Lung (tissue), 12 donors: ENCODE results near the gene MGAT4D. TPM values are rescaled to one million over a fixed set of nuclear protein-coding genes. Genes with fewer than 3 reads are reported as not detected.

Source experiments
- ATAC-seq: fragments of 200-7000 bp; cut with Tn5 transposase; one replicate; pipeline ENCODE4 v1.9.1; 2020; ENCODE audit warnings: moderate number of reproducible peaks; ENCODE audit not compliant: insufficient read depth, low FRiP score
- DNase-seq, 3 donors: peaks; one replicate each; pipeline ENCODE4 v3.0.0-alpha.2; 2013 to 2017
- H3K27ac ChIP-seq, 2 donors: one replicate each; pipeline ENCODE4 v1.5.1; 2013; ENCODE audit warnings: mild to moderate bottlenecking in 2 of 2, moderate library complexity in 2 of 2, control low read depth in 1 of 2, inconsistent platforms in 1 of 2, low read depth in 1 of 2, low read length in 1 of 2
- H3K27me3 ChIP-seq, 3 donors: one replicate each; pipeline ENCODE4 v1.5.1; 2013; ENCODE audit warnings: low read length in 2 of 3; ENCODE audit not compliant: control insufficient read depth in 3 of 3, insufficient read depth in 3 of 3
- H3K36me3 ChIP-seq, 4 donors: one replicate each; pipeline ENCODE4 v1.5.1; 2013; ENCODE audit warnings: low read length in 4 of 4, mild to moderate bottlenecking in 1 of 4, moderate library complexity in 1 of 4; ENCODE audit not compliant: control insufficient read depth in 4 of 4, insufficient read depth in 4 of 4
- H3K4me1 ChIP-seq, 5 donors: one replicate each; pipeline ENCODE4 v1.5.1; 2013; ENCODE audit warnings: low read length in 5 of 5, mild to moderate bottlenecking in 2 of 5, moderate library complexity in 1 of 5; ENCODE audit not compliant: control insufficient read depth in 5 of 5, insufficient read depth in 5 of 5
- H3K4me3 ChIP-seq: one replicate; pipeline ENCODE4 v1.5.1; 2013; ENCODE audit warnings: mild to moderate bottlenecking, control low read depth, moderate library complexity
- H3K9ac ChIP-seq, 2 donors: one replicate each; pipeline ENCODE4 v1.5.1; 2013; ENCODE audit warnings: low read length in 2 of 2, control low read depth in 1 of 2; ENCODE audit not compliant: insufficient read depth in 1 of 2
- H3K9me3 ChIP-seq, 4 donors: one replicate each; pipeline ENCODE4 v1.5.1; 2013; ENCODE audit warnings: low read length in 3 of 4, mild to moderate bottlenecking in 1 of 4, moderate library complexity in 1 of 4; ENCODE audit not compliant: control insufficient read depth in 4 of 4, insufficient read depth in 3 of 4
- CTCF ChIP-seq: IDR thresholded peaks from 2 replicates; pipeline ENCODE4 v1.5.1; 2012; ENCODE audit warnings: mild to moderate bottlenecking; ENCODE audit errors: control extremely low read depth, extremely low read depth
- WGBS, 2 donors: extraction: QIAGEN DNeasy Blood & Tissue Kit; methylation state at CpG; one replicate each; pipeline ENCODE4 v1.1.7; 2013; 5-methylcytosine and 5-hydroxymethylcytosine counted together
- polyA plus RNA-seq, 2 donors: library from polyadenylated mRNA; stranded (reverse); fragments of 200-250 nt; gene quantifications; one replicate each; pipeline ENCODE4 v1.2.1, GENCODE V29; 2013
- total RNA-seq, 2 donors: library from RNA; depleted of rRNA in 1 of 2; stranded (reverse); fragments of >200 nt in 1 of 2; gene quantifications; one replicate each; pipeline ENCODE4 v1.2.1, GENCODE V29; 2014 to 2021
- donor health status: control.
- donor health status: control.
- donor health status: Bipolar disorder and iron deficiency.
- donor health status: healthy.
- donor health status: DM: yes; HTN: yes; CAD: no.

Gene MGAT4D
- total and polyA plus RNA-seq, 4 donors: 0.12 to 1.1 TPM; not detected in 2

- DNase-seq: no peak
- Histone ChIP-seq H3K4me3 (no peak overlapping the region), H3K4me1 (no peaks in the 10 kb centered on the region), H3K36me3 (no peaks in the 10 kb centered on the region), H3K27me3 (no peaks in the 10 kb centered on the region), H3K9me3 (no peaks in the 10 kb centered on the region), H3K27ac (no peak overlapping the region), H3K9ac (no peak overlapping the region)
- ATAC-seq: no peak
- 75 to 82% methylated on average over 2 of the region's 2 CpGs for WGBS, 2 donors
- no peak for TF ChIP-seq CTCF
These were observed 98.0 kb downstream of the MGAT4D start for GRCh38 chr4:140400111-140400510.

- H3K27me3 ChIP-seq: no peaks in the 10 kb centered on the region
- H3K36me3 ChIP-seq: peaks cover 0 to 4% (median 0%) of the 10 kb centered on the region in 4 donors
- H3K27ac ChIP-seq: no peak overlapping the region
- no peak for TF ChIP-seq CTCF
- no peak overlapping the region for H3K4me3 ChIP-seq
- H3K9ac ChIP-seq: no peak overlapping the region
- no peaks in the 10 kb centered on the region for H3K4me1 ChIP-seq
- WGBS, 2 donors: 70 to 90% methylated on average over 5 of the region's 5 CpGs
- DNase-seq (no peak), ATAC-seq (no peak)
- no peaks in the 10 kb centered on the region for H3K9me3 ChIP-seq
These were observed 102.4 kb downstream of the MGAT4D start for GRCh38 chr4:140395668-140396067.

Other genes with a start within 250 kb of the MGAT4D start
- 10 to 100 TPM; 38.0 to 44.4 TPM for gene SCOC, start 124.6 kb downstream of the MGAT4D start, total RNA-seq
- 10 to 100 TPM; 36.5 to 38.2 TPM for gene SCOC, start 124.6 kb downstream of the MGAT4D start, polyA plus RNA-seq
- gene CLGN, start 70.6 kb downstream of the MGAT4D start, total RNA-seq: 1 to 10 TPM; 2.9 to 3.4 TPM
- gene CLGN, start 70.6 kb downstream of the MGAT4D start, polyA plus RNA-seq: 1 to 10 TPM in 1 of 2 donors, under 1 TPM in 1; 0.87 to 1.3 TPM
- 10 to 100 TPM; 19.8 to 47.5 TPM for gene ELMOD2, start 25.9 kb upstream of the MGAT4D start, total RNA-seq
- 10 to 100 TPM in 1 of 2 donors, 1 to 10 TPM in 1; 7.5 to 11.3 TPM for gene ELMOD2, start 25.9 kb upstream of the MGAT4D start, polyA plus RNA-seq
- gene UCP1, start 70.7 kb upstream of the MGAT4D start, total RNA-seq: under 1 TPM; 0.34 to 0.40 TPM
- under 1 TPM in 1 of 2 donors, not detected in 1; 0.03 TPM for gene UCP1, start 70.7 kb upstream of the MGAT4D start, polyA plus RNA-seq